NCI-H1417 (cell line): ENCODE results near the gene PRKN.

Source experiments
- DNase-seq, 3 experiments: peaks; one replicate each; lab custom pipeline; 2025; lab: John Stamatoyannopoulos, UW

Gene PRKN

GRCh38 chr6:162727322-162728182 is at the start of gene PRKN, which contains the start of gene PACRG:
PRKN (minus strand) TSS chr6:162727766.
PACRG (plus strand) TSS chr6:162727974.
- DNase-seq: peak in 2 of 3 experiments; percentile 100

DNA sequence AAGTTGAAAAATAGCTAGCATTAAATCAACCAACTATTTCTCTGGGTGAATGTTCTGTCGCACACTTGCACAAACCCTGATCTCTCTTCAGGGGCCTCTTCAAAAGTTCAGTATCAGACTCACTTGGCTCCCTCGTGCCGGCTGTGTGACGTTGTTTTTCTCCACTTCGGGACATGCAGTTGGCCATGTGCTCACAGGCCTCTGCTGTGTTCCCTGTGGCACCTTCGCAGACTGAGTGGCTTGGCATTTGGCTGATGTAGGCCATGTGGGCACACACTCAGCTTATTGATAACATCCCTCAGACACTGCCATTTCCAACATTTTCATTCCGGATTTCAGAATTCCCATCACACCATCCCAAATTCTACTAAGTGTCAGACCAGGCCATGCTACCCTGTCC is 49.5 kb upstream of the PRKN start:
- no peak for DNase-seq

- DNase-seq: no peak
Measured at GRCh38 chr6:162773996-162774395, 46.4 kb upstream of the PRKN start.

GRCh38 chr6:162772466-162772865 is 44.9 kb upstream of the PRKN start:
- no peak for DNase-seq

GRCh38 chr6:162770955-162771354 is 43.4 kb upstream of the PRKN start:
- no peak for DNase-seq

DNA sequence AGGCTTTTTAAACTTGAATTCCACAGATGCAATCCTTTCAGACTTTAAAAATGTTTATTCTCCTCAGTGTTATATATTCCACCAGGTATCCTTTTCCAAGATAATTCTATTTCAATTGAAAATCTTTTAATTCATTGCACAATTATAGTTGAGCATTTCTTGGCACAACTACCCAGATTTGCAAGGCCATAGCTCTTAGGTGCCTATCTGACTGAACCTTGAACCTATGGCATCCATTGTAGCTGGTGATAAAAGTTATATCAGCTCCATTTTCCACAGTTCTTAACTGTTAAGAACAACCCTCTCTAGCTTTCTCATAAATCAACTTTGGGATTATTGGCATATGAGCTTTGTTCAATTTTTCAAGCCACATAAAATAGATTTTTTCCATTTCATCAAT is 42.6 kb upstream of the PRKN start:
- no peak for DNase-seq

DNA sequence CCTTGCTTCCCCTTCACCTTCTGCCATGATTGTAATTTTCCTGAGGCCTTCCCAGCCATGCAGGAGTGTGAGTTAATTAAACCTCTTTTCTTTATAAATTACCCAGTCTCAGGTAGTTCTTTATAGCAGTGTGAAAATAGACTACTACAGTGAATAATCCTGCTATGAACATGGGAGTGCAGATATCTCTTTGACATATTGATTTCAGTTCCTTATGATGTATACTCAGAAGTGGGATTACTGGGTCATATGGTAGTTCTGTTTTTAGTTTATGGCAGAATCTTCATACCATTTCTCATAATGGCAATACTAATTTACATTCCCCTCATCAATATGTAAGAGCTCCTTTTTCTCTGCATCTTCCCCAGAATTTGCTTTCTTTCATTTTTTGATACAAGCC is 26.2 kb upstream of the PRKN start:
- DNase-seq: no peak

- no peak for DNase-seq
Measured at GRCh38 chr6:162751211-162751859, 23.8 kb upstream of the PRKN start.

- DNase-seq: no peak
Measured at GRCh38 chr6:162750776-162751175, 23.2 kb upstream of the PRKN start.

DNA sequence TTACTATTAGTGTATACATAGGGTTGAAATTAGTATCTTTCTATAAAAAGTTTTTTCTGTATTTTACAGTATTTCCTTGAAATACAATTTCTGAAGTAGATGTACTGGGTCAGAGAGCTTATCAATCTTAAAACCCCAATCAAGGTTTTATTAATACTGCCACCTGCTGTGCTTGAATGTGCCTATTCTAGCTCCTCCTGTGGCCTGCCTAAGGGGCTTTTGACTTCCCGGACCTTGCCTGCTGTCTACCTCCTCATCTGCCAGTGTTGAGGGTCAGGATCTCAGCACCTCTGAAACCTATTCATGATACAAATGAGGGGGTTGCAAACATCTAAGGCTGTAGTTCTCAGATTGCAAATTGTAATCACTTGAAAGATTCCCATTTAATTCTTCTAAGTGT is 9.4 kb upstream of the PRKN start:
- peak in 1 of 3 experiments; percentile 64 for DNase-seq

DNA sequence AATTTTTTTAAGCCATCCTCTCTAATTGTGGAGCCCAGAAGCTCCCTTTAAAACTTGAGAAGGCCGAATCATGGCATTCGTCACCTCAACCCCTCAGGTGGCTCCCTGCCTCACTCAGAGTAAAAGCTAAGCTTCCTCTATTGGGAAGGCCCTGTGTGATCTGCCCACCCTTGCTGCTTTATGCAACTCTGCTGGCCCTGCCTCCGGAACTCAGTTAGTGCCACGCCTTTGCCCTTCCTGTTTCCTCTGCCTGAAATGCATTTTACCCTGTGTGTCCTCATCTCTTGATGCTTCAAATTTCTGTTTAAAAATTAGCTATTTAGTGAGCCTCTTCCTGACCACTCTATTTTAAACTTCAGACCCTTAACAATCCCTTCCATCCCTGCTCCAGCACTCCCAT is 5.9 kb upstream of the PRKN start:
- DNase-seq: no peak

DNA sequence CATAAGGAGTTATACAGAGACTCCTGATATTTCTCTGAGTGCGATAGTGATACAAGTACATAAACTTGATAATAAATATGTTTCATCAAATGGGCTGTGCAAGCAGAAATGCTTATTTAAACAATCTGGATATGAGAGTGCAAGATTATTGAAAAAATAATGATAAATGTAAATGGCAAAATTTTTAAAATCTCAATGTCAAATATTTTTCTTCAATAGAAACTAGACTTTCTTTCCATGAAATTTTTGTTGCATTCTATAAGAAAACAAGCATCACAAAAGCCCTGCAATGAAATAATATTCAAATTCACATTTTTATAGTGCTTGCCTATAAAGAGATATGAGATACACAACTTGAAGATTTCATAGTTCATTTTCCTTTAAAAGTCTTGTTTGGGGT is 2.9 kb upstream of the PRKN start:
- no peak for DNase-seq

- DNase-seq: no peak
Measured at GRCh38 chr6:162728706-162729105, 1.1 kb upstream of the PRKN start.

DNA sequence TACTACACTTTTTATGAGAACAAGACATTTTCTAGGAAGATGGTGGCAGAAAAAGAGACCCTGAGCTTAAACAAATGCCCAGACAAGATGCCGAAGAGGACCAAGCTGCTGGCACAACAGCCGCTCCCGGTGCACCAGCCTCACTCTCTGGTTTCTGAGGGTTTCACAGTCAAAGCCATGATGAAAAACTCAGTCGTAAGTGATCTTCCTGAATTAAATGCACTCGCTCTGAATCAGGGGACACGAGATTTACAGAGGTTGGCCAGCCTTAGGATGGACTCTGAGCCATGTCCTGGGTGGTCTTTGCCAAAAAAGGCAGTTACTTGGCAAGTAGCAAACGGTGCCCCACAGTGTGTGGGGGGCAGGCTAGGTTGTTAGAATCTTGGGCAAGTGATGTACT is 631 bp upstream of the PRKN start:
- no peak for DNase-seq

GRCh38 chr6:162726947-162727321 is 632 bp downstream of the PRKN start:
- DNase-seq: no peak

DNA sequence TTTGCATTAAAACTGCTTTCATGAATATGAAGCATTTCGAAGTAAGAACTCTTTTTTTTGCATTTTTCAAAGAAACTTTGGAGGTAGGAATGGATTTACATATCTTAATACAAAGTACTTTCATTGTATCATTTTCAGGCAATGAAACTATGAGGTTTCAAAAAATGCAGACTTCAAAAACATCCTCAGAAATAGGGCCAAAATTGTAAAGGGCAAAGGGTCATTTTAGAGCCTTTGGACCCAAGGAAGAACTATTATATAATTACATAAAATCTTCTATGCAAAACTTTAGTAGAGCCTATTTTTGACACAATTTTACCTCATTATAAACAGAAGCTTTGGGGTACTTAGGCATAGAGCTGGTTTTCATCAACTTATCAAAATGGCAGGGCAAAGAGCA is 4.9 kb downstream of the PRKN start:
- DNase-seq: no peak

DNA sequence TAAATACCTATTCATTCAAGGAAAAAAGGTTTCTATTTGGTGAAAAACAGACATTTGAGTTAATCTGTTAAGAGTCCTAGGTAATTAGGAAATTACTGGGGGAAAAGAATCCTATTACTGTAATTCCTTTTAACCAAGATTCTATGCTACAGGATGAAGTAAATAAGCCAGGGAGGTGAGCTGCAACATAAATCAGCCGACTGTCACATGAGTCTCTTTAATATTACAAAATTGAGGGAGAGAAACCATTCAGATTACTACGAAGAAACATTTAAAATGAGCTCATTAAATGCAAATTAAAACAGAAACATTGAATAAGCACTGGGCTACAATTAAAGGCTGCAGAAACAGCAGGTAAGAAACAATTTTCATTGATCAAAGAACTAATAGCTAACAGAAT is 5.3 kb downstream of the PRKN start:
- DNase-seq: no peak

- DNase-seq: no peak
Measured at GRCh38 chr6:162721404-162721687, 6.2 kb downstream of the PRKN start.

GRCh38 chr6:162719528-162719927 is 8.0 kb downstream of the PRKN start:
- no peak for DNase-seq

- DNase-seq: no peak
Measured at GRCh38 chr6:162715601-162716000, 12.0 kb downstream of the PRKN start.

DNA sequence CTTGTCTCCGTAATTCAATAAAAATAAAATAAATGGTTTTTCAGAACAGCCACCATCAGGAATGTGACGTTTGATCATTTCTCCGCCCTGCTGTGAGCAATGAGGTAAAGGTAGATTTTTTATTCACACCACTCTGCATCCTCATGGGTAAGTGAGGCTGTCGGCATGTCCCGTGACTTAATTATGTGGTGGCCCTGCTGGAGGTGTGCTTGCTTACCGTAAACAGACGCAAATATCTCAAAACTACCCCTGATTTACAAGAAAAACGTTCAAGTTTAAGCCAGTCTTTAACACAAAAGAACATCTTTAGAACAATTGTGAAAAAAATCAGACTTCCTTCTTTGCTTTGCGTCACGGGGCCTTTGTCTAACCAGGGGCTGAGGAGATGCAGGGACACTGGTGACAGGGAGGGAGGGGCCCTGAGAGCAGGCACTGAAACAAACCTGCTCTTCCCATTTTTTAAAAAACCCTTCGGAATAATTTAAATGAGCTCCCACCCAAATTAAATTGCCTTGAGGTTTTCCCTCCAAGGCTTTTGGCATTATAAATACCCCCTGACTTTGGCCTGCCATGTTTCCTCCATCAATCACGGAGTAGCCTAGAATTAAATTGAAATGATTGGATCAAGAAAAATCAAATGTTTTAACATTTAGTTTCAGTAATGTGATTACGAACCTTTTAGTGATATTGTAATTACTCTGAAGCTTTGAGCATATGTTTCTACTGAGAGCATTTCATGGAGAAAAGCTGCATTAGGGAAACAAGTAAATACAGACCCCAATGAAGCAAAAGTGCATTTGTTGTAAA is 13.4 kb downstream of the PRKN start:
- no peak for DNase-seq

DNA sequence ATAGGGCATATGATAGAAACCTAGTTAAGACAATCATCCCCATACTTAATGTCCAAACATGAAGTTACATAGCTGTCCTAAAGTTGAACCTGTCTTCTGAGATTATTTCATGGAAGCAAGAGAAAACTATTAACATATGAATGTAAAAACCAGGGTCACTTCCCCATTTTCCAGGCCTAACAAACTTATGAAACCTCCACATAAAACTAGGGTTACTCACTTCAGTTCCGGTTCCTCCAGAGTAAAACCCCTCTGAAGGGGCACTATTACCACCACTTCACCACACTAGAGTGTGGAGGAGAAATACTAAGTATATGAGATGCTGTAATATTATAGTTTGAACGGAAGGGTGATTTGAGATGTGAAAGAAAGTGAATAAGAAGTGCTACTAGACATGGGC is 14.9 kb downstream of the PRKN start:
- DNase-seq: no peak

DNA sequence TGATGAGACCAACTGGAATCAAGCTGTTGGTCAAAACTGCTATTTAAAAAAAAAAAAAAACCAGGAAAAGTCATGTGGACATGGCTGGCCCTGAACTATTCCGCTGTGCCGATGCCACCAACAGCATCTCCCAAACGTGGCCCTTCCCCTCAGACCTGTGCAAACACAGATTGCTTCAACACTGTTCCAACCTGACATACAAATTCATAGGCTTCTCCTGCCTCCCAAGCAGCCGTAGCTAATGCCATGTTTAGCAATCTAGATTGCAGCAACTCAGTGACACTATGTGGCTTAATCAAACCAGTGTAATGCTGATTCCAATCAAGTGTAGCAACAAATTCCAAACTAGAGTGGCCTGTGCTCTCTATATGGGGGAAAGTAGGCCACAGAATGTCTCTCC is 16.2 kb downstream of the PRKN start:
- no peak for DNase-seq
